Testis (tissue), 3 donors: ENCODE measurements around the gene SUSD1. TPM values are rescaled to one million over a fixed set of nuclear protein-coding genes. Genes with fewer than 3 reads are reported as not detected.

ENCODE experiments used
- DNase-seq: peaks from one replicate; pipeline ENCODE4 v3.0.0-alpha.2; 2019
- H3K27ac ChIP-seq, 2 donors: fragments of 200-600 bp; sonication (generic); one replicate each; pipeline ENCODE4 v1.5.1; 2019
- H3K27me3 ChIP-seq: fragments of 200-600 bp; sonication (generic); one replicate; pipeline ENCODE4 v1.5.1; 2019
- H3K36me3 ChIP-seq: fragments of 200-600 bp; sonication (generic); one replicate; pipeline ENCODE4 v1.5.1; 2017; ENCODE audit warnings: low read depth; ENCODE audit errors: missing control alignments
- H3K4me1 ChIP-seq: fragments of 200-600 bp; sonication (generic); one replicate; pipeline ENCODE4 v1.5.1; 2019
- H3K4me3 ChIP-seq, 2 donors: fragments of 200-600 bp; sonication (generic); one replicate each; pipeline ENCODE4 v1.5.1; 2017 to 2019
- H3K9me3 ChIP-seq: fragments of 200-600 bp; sonication (generic); one replicate; pipeline ENCODE4 v1.5.1; 2017
- CTCF ChIP-seq, 3 experiments: fragments of 450-650 bp in 2 of 3; fragments of 200-600 bp in 1 of 3; sonication (generic) in 1 of 3; IDR thresholded peaks; one replicate each; pipeline ENCODE4 v1.5.1; 2016 to 2019; ENCODE audit warnings: antibody characterized with exemption in 3 of 3, mild to moderate bottlenecking in 2 of 3, moderate library complexity in 1 of 3
- POLR2A ChIP-seq: fragments of 450-650 bp; IDR thresholded peaks from one replicate; pipeline ENCODE4 v1.6.1; 2017; ENCODE audit warnings: antibody characterized with exemption, mild to moderate bottlenecking, moderate library complexity
- WGBS, 2 donors: methylation state at CpG; one replicate each; pipeline ENCODE4 v1.1.5; 2018; 5-methylcytosine and 5-hydroxymethylcytosine counted together
- intact Hi-C: fragments of 100-400 bp; cut with DNase I; formaldehyde crosslinking; loops from one replicate; pipeline ENCODE4 v1.15.1; 2023; ENCODE audit warnings: low total_unique reads
- polyA plus RNA-seq: library from polyadenylated mRNA; stranded (reverse); fragments of 350-450 nt; fragmentation: Illumina TruSeq; extraction: RNeasy Lipid Tissue Mini Kit (QIAGEN cat#74804); gene quantifications from one replicate; pipeline ENCODE4 v1.2.3, GENCODE V29; 2014; ENCODE audit warnings: low read depth, low replicate concordance; ENCODE audit not compliant: insufficient read depth
- total RNA-seq, 2 donors: library from RNA; depleted of rRNA; stranded (reverse); fragments of >200 nt; gene quantifications; one replicate each; pipeline ENCODE4 v1.2.3, GENCODE V29; 2016

SUSD1 gene
- total and polyA plus RNA-seq, 3 donors from 2014 or later: 12.7 to 39.1 (median 28.0) TPM

DNA sequence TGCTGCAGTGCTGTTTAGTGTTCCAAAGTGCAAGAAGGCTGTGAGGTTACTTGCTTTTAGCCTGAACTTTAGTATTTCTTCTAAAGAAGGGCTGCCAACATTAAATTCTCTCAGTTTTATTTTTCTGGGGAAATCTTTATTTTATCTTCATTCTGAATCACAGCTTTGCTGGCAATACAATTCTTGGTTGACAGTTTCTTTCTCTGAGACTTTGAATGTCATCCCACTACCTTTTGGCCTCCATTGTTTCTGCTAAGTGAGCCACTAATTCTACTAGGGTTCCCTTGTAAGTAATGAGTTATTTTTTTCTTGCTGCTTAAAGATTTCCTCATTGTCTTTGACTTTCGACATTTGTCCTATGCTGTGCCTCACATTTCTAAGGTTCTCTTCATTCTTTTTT lies 32.4 kb upstream of the SUSD1 start:
- H3K27ac ChIP-seq: no peak overlapping the region
- no peak overlapping the region for H3K4me3 ChIP-seq
- no peak for DNase-seq
- H3K27me3 ChIP-seq: no peaks in the 10 kb centered on the region
- TF ChIP-seq POLR2A: no peak
- no peak for TF ChIP-seq CTCF (IDR thresholded peaks at IDR 0.05)
- WGBS, 2 donors: 82 to 97% methylated on average over 1 of the region's 1 CpG
- H3K4me1 ChIP-seq: no peaks in the 10 kb centered on the region
- intact Hi-C loops: no loop called here
- H3K36me3 ChIP-seq: no peaks in the 10 kb centered on the region
- no peaks in the 10 kb centered on the region for H3K9me3 ChIP-seq

DNA sequence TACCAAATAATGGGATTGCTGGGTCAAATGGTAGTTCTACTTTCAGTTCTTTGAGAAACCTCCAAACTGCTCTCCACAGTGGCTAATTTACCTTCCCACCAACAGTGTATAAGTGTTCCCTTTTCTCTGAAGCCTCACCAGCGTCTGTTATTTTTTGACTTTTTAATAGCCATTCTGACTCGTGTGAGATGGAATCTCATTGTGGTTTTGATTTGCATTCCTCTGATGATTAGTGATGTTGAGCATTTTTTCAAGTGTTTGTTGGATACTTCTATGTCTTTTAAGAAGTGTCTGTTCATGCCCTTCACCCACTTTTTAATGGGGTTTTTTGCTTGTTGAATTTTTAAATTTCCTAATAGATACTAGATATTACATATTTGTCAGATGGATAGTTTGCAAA lies 28.4 kb upstream of the SUSD1 start:
- WGBS, 2 donors: 59 to 88% methylated on average over 2 of the region's 2 CpGs
- intact Hi-C loops: no loop called here
- Histone ChIP-seq H3K27ac (no peak overlapping the region), H3K9me3 (no peaks in the 10 kb centered on the region), H3K4me1 (no peaks in the 10 kb centered on the region), H3K27me3 (no peaks in the 10 kb centered on the region), H3K4me3 (no peak overlapping the region), H3K36me3 (no peaks in the 10 kb centered on the region)
- no peak for TF ChIP-seq POLR2A
- no peak for TF ChIP-seq CTCF (IDR thresholded peaks at IDR 0.05)
- no peak for DNase-seq

- TF ChIP-seq CTCF (IDR thresholded peaks at IDR 0.05): no peak
- no peak for TF ChIP-seq POLR2A
- H3K27me3 ChIP-seq: no peaks in the 10 kb centered on the region
- WGBS, 2 donors: 88 to 93% methylated on average over 5 of the region's 5 CpGs
- H3K36me3 ChIP-seq: no peaks in the 10 kb centered on the region
- no peak for DNase-seq
- H3K4me1 ChIP-seq: no peaks in the 10 kb centered on the region
- no peak overlapping the region for H3K27ac ChIP-seq
- H3K4me3 ChIP-seq: no peak overlapping the region
- intact Hi-C loops: no loop called here
- no peaks in the 10 kb centered on the region for H3K9me3 ChIP-seq
These were observed 25.6 kb upstream of the SUSD1 start for GRCh38 chr9:112200711-112201110.

GRCh38 chr9:112198646-112199045 lies 23.5 kb upstream of the SUSD1 start:
- no peak overlapping the region for H3K4me3 ChIP-seq
- H3K9me3 ChIP-seq: no peaks in the 10 kb centered on the region
- intact Hi-C loops: no loop called here
- DNase-seq: no peak
- WGBS, 2 donors: 58 to 77% methylated on average over 4 of the region's 4 CpGs
- no peak overlapping the region for H3K27ac ChIP-seq
- H3K27me3 ChIP-seq: no peaks in the 10 kb centered on the region
- H3K4me1 ChIP-seq: no peaks in the 10 kb centered on the region
- TF ChIP-seq CTCF (IDR thresholded peaks at IDR 0.05) (no peak), POLR2A (no peak)
- H3K36me3 ChIP-seq: no peaks in the 10 kb centered on the region

- 58 to 67% methylated on average over 4 of the region's 4 CpGs for WGBS, 2 donors
- intact Hi-C loops: no loop called here
- Histone ChIP-seq H3K9me3 (no peaks in the 10 kb centered on the region), H3K4me1 (no peaks in the 10 kb centered on the region), H3K36me3 (no peaks in the 10 kb centered on the region), H3K27me3 (no peaks in the 10 kb centered on the region), H3K27ac (peak overlapping the region; percentile 46 to 69), H3K4me3 (no peak overlapping the region)
- no peak for DNase-seq
- TF ChIP-seq POLR2A (no peak), CTCF (IDR thresholded peaks at IDR 0.05) (no peak)
These were observed 19.9 kb upstream of the SUSD1 start for GRCh38 chr9:112194969-112195431.
